ENCODE measurements around the gene SBNO2.

DNA sequence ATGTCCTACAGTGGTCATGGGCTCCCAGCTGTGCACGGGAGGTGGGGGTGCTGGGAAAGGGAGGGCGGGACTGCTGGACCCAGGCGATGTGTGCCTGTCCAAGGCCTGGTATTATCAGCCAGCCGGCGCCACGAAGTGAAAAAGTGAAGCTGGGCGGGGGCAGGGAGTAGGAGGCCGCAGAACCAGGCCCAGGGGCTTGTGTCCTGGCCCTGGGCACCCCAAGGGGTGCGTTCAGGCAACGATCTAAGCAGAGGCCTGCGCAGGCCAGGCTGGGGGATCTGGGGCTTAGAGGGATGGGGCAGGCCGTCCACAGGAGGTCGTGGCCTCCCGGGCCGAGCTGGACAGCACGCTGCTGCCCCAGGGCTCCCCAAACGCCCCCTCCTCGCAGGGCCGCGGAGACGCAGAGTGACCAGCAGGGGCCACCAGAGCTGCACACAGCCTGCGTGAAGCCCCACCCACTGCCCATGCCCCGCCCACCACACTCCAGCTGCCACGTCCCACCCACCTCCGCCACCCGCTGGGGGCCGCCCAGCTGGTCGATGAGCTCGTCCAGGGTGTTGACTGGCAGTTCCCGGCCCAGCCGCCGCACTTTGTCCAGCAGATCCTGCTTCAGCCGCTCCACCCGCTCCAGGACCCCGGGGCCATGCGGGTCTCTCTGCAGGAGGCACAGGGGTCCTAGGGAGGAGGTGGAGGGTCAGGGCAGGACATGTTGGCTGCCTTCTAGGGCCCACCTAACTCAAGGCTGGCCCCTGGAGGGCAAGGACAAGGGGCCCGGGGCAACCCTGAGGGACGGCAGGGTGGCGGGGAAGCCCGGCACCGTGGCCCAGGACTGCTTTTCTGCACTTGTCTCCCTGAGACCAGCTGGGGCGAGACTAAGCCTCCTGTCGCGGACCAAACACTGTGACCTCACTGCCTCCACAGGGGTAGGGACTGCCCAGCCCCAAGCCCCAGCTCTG, 60.8 kb downstream of the SBNO2 start:
- TF ChIP-seq, protein P1, sequence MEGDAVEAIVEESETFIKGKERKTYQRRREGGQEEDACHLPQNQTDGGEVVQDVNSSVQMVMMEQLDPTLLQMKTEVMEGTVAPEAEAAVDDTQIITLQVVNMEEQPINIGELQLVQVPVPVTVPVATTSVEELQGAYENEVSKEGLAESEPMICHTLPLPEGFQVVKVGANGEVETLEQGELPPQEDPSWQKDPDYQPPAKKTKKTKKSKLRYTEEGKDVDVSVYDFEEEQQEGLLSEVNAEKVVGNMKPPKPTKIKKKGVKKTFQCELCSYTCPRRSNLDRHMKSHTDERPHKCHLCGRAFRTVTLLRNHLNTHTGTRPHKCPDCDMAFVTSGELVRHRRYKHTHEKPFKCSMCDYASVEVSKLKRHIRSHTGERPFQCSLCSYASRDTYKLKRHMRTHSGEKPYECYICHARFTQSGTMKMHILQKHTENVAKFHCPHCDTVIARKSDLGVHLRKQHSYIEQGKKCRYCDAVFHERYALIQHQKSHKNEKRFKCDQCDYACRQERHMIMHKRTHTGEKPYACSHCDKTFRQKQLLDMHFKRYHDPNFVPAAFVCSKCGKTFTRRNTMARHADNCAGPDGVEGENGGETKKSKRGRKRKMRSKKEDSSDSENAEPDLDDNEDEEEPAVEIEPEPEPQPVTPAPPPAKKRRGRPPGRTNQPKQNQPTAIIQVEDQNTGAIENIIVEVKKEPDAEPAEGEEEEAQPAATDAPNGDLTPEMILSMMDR (IDR thresholded peaks at IDR 0.05): peak; percentile 89 to 98 (median 96)
- TF ChIP-seq POLR2AphosphoS5 (IDR thresholded peaks at IDR 0.05) (peak in 1 of 2 donors; percentile 74), POLR2A (IDR thresholded peaks at IDR 0.05) (no peak), EP300 (IDR thresholded peaks at IDR 0.05) (no peak)
